Dermis microvascular lymphatic vessel endothelial cell (primary cell): Measurements from ENCODE around the gene SLC24A3. TPM values are rescaled to one million over a fixed set of nuclear protein-coding genes. Genes with fewer than 3 reads are reported as not detected.

Experiments
- DNase-seq, 2 donors: peaks; one replicate each; pipeline versions ENCODE4 v3.0.0 to v3.0.0-alpha.2; 2010; ENCODE audit warnings: low read depth in 2 of 2
- total RNA-seq: library from RNA; depleted of rRNA; stranded (reverse); fragments of >200 nt; gene quantifications from 2 replicates; pipeline ENCODE4 v1.2.1, GENCODE V29; 2014

Gene SLC24A3
- total RNA-seq, 1 donor from 2014 or later, result under 0.01 TPM

DNA sequence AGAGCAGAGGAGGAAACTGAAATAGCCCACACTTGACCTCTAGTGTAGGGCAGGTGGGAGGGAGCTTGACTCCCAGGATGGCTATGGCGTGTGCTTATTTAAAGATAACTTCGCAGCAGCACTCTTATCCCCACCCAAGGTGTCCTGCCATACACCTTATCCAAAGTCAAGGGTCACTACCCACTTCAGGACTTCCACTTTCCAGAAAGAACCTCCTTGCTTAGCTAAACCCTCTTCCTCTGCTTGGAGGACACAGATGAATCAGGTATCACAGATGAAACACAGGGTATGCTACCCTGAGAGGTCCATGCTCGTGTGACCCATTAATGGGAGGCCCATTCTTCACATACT is 547.9 kb downstream of the SLC24A3 start:
- no peak for DNase-seq

DNA sequence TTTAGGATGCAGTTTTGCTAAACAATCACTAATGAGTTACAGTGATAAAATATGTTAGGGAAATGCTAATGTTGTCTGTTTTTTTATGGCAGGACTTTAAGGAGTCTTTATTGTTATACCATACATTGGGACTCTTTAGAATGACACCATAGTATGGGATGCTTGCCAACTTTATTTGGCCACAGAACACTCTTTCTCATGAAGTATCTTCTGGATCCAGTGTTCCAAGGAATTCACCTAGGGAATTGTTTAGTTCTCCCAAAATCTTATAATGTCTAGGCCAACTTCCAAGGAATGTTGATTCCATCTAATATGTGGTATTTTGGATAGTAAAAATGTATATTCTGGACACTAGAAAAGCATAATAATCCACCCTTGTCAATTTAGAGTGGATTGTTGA is 548.9 kb downstream of the SLC24A3 start:
- DNase-seq, result no peak

DNA sequence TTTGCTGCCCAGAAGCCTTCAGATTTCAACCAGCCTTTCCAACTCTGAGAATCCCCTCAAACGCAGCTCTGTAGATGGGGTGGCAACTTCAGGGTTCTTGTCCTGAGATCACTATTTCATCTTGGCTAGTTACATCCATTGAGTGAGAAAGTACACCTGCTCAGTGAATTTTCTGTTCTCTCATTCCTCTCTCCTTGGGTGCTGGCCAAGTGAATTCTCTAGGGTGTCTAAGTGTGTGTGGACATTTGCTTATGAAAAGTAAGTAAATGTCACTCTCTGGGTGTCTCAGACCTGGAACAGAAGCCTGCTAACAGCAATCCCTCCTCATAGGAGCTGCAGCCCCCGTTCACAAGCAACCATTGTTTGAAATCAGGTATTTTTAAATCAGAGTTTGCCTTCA is 549.4 kb downstream of the SLC24A3 start:
- DNase-seq, result no peak

- no peak for DNase-seq
Observed at GRCh38 chr20:19764207-19764606, 551.8 kb downstream of the SLC24A3 start.

GRCh38 chr20:19765266-19765665 is 552.8 kb downstream of the SLC24A3 start:
- no peak for DNase-seq

DNA sequence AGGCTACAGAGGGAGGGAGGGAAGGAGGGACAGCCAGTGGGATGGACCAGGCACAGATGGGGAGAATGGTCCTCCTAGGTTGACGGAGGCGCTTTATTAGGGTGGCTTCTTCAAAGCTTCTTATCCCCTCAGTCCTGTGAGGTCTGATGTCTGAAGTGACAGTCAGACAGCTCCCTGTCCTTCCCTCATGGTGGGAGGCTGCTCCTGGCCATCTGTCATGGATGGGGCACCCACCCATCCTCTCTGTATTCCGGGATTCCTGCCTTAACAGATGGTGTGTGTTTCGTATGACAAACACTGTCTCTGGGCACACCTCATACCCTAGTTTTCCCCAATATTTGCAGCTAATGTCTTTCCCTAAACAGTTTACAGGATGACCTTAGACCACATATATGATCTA is 553.5 kb downstream of the SLC24A3 start:
- DNase-seq, result no peak

- DNase-seq, result no peak
Observed at GRCh38 chr20:19767070-19767469, 554.6 kb downstream of the SLC24A3 start.

DNA sequence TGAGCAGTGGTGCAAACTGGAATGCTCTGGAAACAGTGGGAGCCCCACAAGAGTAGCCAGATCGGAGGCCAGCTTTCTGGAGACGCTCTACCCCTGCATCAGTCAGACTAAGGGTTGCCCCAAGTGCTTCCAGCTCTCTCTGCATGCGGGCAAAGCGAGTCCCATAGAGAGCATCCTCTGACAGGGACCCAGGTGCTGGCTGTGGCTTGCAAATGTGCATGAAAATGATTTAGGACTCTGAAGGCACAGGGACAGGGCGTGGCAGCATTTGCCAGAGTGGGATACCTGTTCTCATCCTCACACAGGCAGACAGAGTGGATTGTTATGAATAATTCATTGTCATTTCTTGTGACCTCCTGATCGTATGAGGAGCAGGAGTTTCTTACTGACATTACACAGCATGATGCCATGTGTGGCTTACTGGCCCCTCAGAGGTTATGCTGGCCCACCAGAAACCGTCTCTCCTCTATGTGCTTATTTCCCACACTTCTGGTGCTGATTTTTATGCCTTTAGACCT is 555.9 kb downstream of the SLC24A3 start:
- DNase-seq, result no peak

GRCh38 chr20:19769507-19769906 is 557.1 kb downstream of the SLC24A3 start:
- DNase-seq, result no peak

GRCh38 chr20:19770375-19770774 is 557.9 kb downstream of the SLC24A3 start:
- no peak for DNase-seq

DNA sequence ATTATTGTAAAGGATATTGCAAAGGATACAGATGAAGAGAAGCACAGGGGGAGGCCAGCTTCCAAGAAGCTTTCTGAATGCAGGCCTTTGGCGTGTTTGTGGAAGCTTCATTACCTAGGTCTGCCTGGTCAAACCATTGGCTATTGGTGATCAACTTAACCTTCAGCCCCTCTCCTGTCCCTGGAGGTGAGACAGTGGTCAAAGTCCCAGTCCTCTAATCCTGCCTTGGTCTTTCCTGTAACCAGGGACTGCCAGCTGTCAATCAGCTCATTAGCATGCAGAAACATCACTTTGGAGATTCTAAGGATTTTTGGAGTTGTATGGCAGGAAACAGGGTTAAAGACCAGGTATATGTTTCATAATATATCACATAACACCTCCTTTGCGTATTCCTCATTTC is 558.6 kb downstream of the SLC24A3 start:
- no peak for DNase-seq
